T-cell (primary cell): ENCODE results near the gene DAAM1. TPM values are rescaled to one million over a fixed set of nuclear protein-coding genes. Genes with fewer than 3 reads are reported as not detected.
A peak's percentile ranks its signal among the peaks of the same experiment; 100 is the strongest.

Experiments used
- ATAC-seq, 4 experiments: fragments of 200-7000 bp in 3 of 4; fragments of 150-1000 bp in 1 of 4; cut with Tn5 transposase; replicated peaks in 1 of 4; 1 replicate in 3 of 4; 2 replicates in 1 of 4; pipeline ENCODE4 v1.10.0; 2021; ENCODE audit warnings: moderate library complexity in 3 of 4, mild to moderate bottlenecking in 2 of 4, moderate number of reproducible peaks in 1 of 4
- CTCF ChIA-PET, 2 donors: fragments of 300-600 bp; sonication (Branson Sonifier 250); formaldehyde crosslinking; loops; one replicate each; lab custom pipeline; 2022; ENCODE audit warnings: antibody characterized with exemption in 2 of 2; lab: Charles Lee
- POLR2A ChIA-PET, 2 donors: fragments of 300-600 bp; sonication (Branson Sonifier 250); formaldehyde crosslinking; loops; one replicate each; lab custom pipeline; 2022; ENCODE audit warnings: antibody characterized with exemption in 2 of 2; lab: Charles Lee
- DNase-seq, 35 experiments: peaks; one replicate each; pipeline versions ENCODE4 v3.0.0 to v3.0.0-alpha.2; 2013 to 2023
- H3K27ac ChIP-seq: one replicate; pipeline ENCODE4 v1.5.1; 2013; ENCODE audit warnings: low read length
- H3K27me3 ChIP-seq, 2 experiments: replicated peaks in 1 of 2; 1 replicate in 1 of 2; 2 replicates in 1 of 2; pipeline versions ENCODE4 v1.6.1 to v1.7.0; 2013; ENCODE audit warnings: low read length in 1 of 2, mixed read lengths in 1 of 2; ENCODE audit not compliant: control insufficient read depth in 2 of 2, insufficient read depth in 2 of 2; ENCODE audit errors: extremely low read depth in 1 of 2
- H3K36me3 ChIP-seq, 2 donors: 1 replicate in 1 of 2; 2 replicates in 1 of 2; pipeline versions ENCODE4 v1.6.1 to v1.7.0; 2013; ENCODE audit warnings: low read length in 1 of 2; ENCODE audit not compliant: control insufficient read depth in 2 of 2, insufficient read depth in 1 of 2; ENCODE audit errors: extremely low read depth in 1 of 2
- H3K4me1 ChIP-seq, 2 experiments: 1 replicate in 1 of 2; 2 replicates in 1 of 2; pipeline versions ENCODE4 v1.6.1 to v1.7.0; 2013; ENCODE audit warnings: low read length in 2 of 2, mixed read lengths in 1 of 2; ENCODE audit not compliant: insufficient read depth in 2 of 2, control insufficient read depth in 1 of 2; ENCODE audit errors: extremely low read depth in 1 of 2
- H3K4me3 ChIP-seq, 2 donors: 1 replicate in 1 of 2; 2 replicates in 1 of 2; pipeline versions ENCODE4 v1.5.1 to v1.7.0; 2013; ENCODE audit warnings: mild to moderate bottlenecking in 2 of 2, low read length in 1 of 2, moderate library complexity in 1 of 2; ENCODE audit not compliant: control insufficient read depth in 1 of 2; ENCODE audit errors: extremely low read depth in 1 of 2
- H3K9me3 ChIP-seq: 2 replicates; pipeline ENCODE4 v1.7.0; 2013
- H3K27ac Mint-ChIP-seq, 2 donors: one replicate each; pipeline ENCODE4 v1.8.0; 2020 to 2021; ENCODE audit warnings: mild to moderate bottlenecking in 2 of 2, mixed read lengths in 2 of 2
- H3K27me3 Mint-ChIP-seq, 2 donors: one replicate each; pipeline ENCODE4 v1.8.0; 2021 to 2022; ENCODE audit warnings: mixed read lengths in 2 of 2
- H3K36me3 Mint-ChIP-seq: one replicate; pipeline ENCODE4 v1.8.0; 2021; ENCODE audit warnings: mixed read lengths
- H3K4me1 Mint-ChIP-seq, 3 donors: one replicate each; pipeline ENCODE4 v1.8.0; 2020 to 2022; ENCODE audit warnings: mixed read lengths in 3 of 3, mild to moderate bottlenecking in 1 of 3
- H3K4me3 Mint-ChIP-seq, 3 donors: one replicate each; pipeline ENCODE4 v1.8.0; 2020 to 2022; ENCODE audit warnings: mild to moderate bottlenecking in 3 of 3, mixed read lengths in 3 of 3, moderate library complexity in 3 of 3
- H3K9me3 Mint-ChIP-seq, 3 donors: one replicate each; pipeline ENCODE4 v1.8.0; 2020 to 2022; ENCODE audit warnings: mixed read lengths in 3 of 3
- WGBS: methylation state at CpG from one replicate; pipeline ENCODE4 v1.1.5; 2013; ENCODE audit warnings: missing lambda C conversion rate; ENCODE audit not compliant: insufficient coverage; 5-methylcytosine and 5-hydroxymethylcytosine counted together
- total RNA-seq, 35 experiments: library from RNA in 6 of 35; stranded (reverse) in 6 of 35; fragments of 120-200 nt in 1 of 35; gene quantifications; one replicate each; pipeline versions ENCODE4 v1.2.1 to v1.2.4 and lab custom pipeline; 2013 to 2026

Gene DAAM1
- total RNA-seq, 5 donors from 2014 or later (not counting 1 experiment from before 2014, with no cell fraction given) = 9.6 to 25.3 (median 23.9) TPM

- H3K27ac Mint-ChIP-seq = no peak overlapping the region
- H3K4me3 Mint-ChIP-seq = no peak overlapping the region
Measured at GRCh38 chr14:59389936-59390335, 201.5 kb downstream of the DAAM1 start.

GRCh38 chr14:59391388-59391787, 202.9 kb downstream of the DAAM1 start:
- Histone ChIP-seq H3K9me3 (no peaks in the 10 kb centered on the region), H3K36me3 (no peaks in the 10 kb centered on the region), H3K27ac (no peak overlapping the region), H3K4me1 (no peaks in the 10 kb centered on the region), H3K27me3 (peaks cover 0 to 9% of the 10 kb centered on the region in 2 experiments), H3K4me3 (no peak overlapping the region)
- ChIA-PET POLR2A (no interaction called here), CTCF (no interaction called here)
- peaks cover 0 to 5% (median 2%) of the 10 kb centered on the region in 3 donors for H3K9me3 Mint-ChIP-seq
- no peak overlapping the region for H3K4me3 Mint-ChIP-seq
- H3K4me1 Mint-ChIP-seq = no peaks in the 10 kb centered on the region
- H3K36me3 Mint-ChIP-seq = no peaks in the 10 kb centered on the region
- H3K27ac Mint-ChIP-seq = no peak overlapping the region
- peaks cover 5 to 6% of the 10 kb centered on the region in 2 donors for H3K27me3 Mint-ChIP-seq
- DNase-seq (no peak), ATAC-seq (no peak)
- WGBS = no CpG with 5 or more reads among the region's 2 CpGs

More at GRCh38 chr14:59389936-59390335, 201.5 kb downstream of the DAAM1 start:
- peaks cover 0 to 11% (median 2%) of the 10 kb centered on the region in 3 donors for H3K9me3 Mint-ChIP-seq
- ATAC-seq (no peak), DNase-seq (no peak)
- no peaks in the 10 kb centered on the region for H3K4me1 Mint-ChIP-seq
- H3K4me3 ChIP-seq = no peak overlapping the region
- WGBS = no CpG with 5 or more reads among the region's 1 CpG
- POLR2A ChIA-PET = no interaction called here
- H3K36me3 Mint-ChIP-seq = no peaks in the 10 kb centered on the region
- no peaks in the 10 kb centered on the region for H3K36me3 ChIP-seq
- no peak overlapping the region for H3K27ac ChIP-seq
- H3K27me3 Mint-ChIP-seq = peaks cover 5 to 12% of the 10 kb centered on the region in 2 donors
- CTCF ChIA-PET = no interaction called here
- no peaks in the 10 kb centered on the region for H3K4me1 ChIP-seq
- H3K9me3 ChIP-seq = no peaks in the 10 kb centered on the region
- peaks cover 0 to 9% of the 10 kb centered on the region in 2 experiments for H3K27me3 ChIP-seq

GRCh38 chr14:59394268-59394667, 205.8 kb downstream of the DAAM1 start:
- no peak overlapping the region for H3K27ac Mint-ChIP-seq
- H3K4me3 Mint-ChIP-seq = no peak overlapping the region
- H3K9me3 Mint-ChIP-seq = no peaks in the 10 kb centered on the region
- H3K9me3 ChIP-seq = no peaks in the 10 kb centered on the region
- no peaks in the 10 kb centered on the region for H3K36me3 Mint-ChIP-seq
- peaks cover 0 to 5% of the 10 kb centered on the region in 2 experiments for H3K4me1 ChIP-seq
- no peak overlapping the region for H3K4me3 ChIP-seq
- ATAC-seq (no peak), DNase-seq (no peak)
- ChIA-PET POLR2A (no interaction called here), CTCF (no interaction called here)
- peaks cover 11 to 13% of the 10 kb centered on the region in 2 donors for H3K27me3 Mint-ChIP-seq
- no peaks in the 10 kb centered on the region for H3K36me3 ChIP-seq
- 100% methylated on average over 2 of the region's 4 CpGs for WGBS
- H3K4me1 Mint-ChIP-seq = peaks cover 9 to 10% (median 9%) of the 10 kb centered on the region in 3 donors
- no peak overlapping the region for H3K27ac ChIP-seq
- no peaks in the 10 kb centered on the region for H3K27me3 ChIP-seq

- CTCF ChIA-PET = no interaction called here
- no peaks in the 10 kb centered on the region for H3K36me3 Mint-ChIP-seq
- POLR2A ChIA-PET = no interaction called here
- Histone ChIP-seq H3K4me1 (peaks cover 0 to 5% of the 10 kb centered on the region in 2 experiments), H3K27ac (no peak overlapping the region), H3K27me3 (no peaks in the 10 kb centered on the region), H3K4me3 (no peak overlapping the region), H3K9me3 (no peaks in the 10 kb centered on the region), H3K36me3 (no peaks in the 10 kb centered on the region)
- H3K27me3 Mint-ChIP-seq = peaks cover 8% of the 10 kb centered on the region in 2 donors
- peaks cover 10 to 12% (median 10%) of the 10 kb centered on the region in 3 donors for H3K4me1 Mint-ChIP-seq
- WGBS = no CpG with 5 or more reads among the region's 3 CpGs
- no peak overlapping the region for H3K27ac Mint-ChIP-seq
- ATAC-seq = no peak
- no peak for DNase-seq
- peaks cover 0 to 2% (median 0%) of the 10 kb centered on the region in 3 donors for H3K9me3 Mint-ChIP-seq
- no peak overlapping the region for H3K4me3 Mint-ChIP-seq
Measured at GRCh38 chr14:59395672-59396071, 207.2 kb downstream of the DAAM1 start.

- Mint-ChIP-seq H3K4me1 (peaks cover 10 to 12% (median 10%) of the 10 kb centered on the region in 3 donors), H3K27me3 (peaks cover 8 to 16% of the 10 kb centered on the region in 2 donors), H3K4me3 (peak overlapping the region in 1 of 3 donors; percentile 12), H3K27ac (peak overlapping the region in 1 of 2 donors; percentile 16), H3K36me3 (no peaks in the 10 kb centered on the region), H3K9me3 (peaks cover 8 to 10% (median 9%) of the 10 kb centered on the region in 3 donors)
- Histone ChIP-seq H3K27ac (no peak overlapping the region), H3K4me1 (peaks cover 0 to 5% of the 10 kb centered on the region in 2 experiments), H3K27me3 (no peaks in the 10 kb centered on the region), H3K36me3 (no peaks in the 10 kb centered on the region), H3K9me3 (no peaks in the 10 kb centered on the region), H3K4me3 (no peak overlapping the region)
- WGBS = 0% methylated on average over 1 of the region's 1 CpG
- peak in 2 of 35 experiments; percentile 7 to 8 for DNase-seq
- ChIA-PET CTCF (no interaction called here), POLR2A (no interaction called here)
- peak in 1 of 4 experiments; percentile 30 for ATAC-seq
Measured at GRCh38 chr14:59398841-59399240, 210.4 kb downstream of the DAAM1 start.

GRCh38 chr14:59406454-59407245, 218.2 kb downstream of the DAAM1 start:
- peaks cover 8 to 24% (median 15%) of the 10 kb centered on the region in 3 donors for H3K9me3 Mint-ChIP-seq
- no peak overlapping the region for H3K27ac Mint-ChIP-seq
- ATAC-seq (no peak), DNase-seq (no peak)
- no peaks in the 10 kb centered on the region for H3K4me1 Mint-ChIP-seq
- 60% methylated on average over 5 of the region's 6 CpGs for WGBS
- H3K4me1 ChIP-seq = no peaks in the 10 kb centered on the region
- CTCF ChIA-PET = no interaction called here
- POLR2A ChIA-PET = no interaction called here
- no peak overlapping the region for H3K27ac ChIP-seq
- no peaks in the 10 kb centered on the region for H3K9me3 ChIP-seq
- H3K36me3 Mint-ChIP-seq = peaks cover 6% of the 10 kb centered on the region
- no peak overlapping the region for H3K4me3 ChIP-seq
- H3K36me3 ChIP-seq = no peaks in the 10 kb centered on the region
- no peak overlapping the region for H3K4me3 Mint-ChIP-seq
- H3K27me3 Mint-ChIP-seq = peaks cover 29 to 39% of the 10 kb centered on the region in 2 donors
- peaks cover 0 to 13% of the 10 kb centered on the region in 2 experiments for H3K27me3 ChIP-seq
